ENCODE data around the gene TBCD. TPM values are rescaled to one million over a fixed set of nuclear protein-coding genes. Genes with fewer than 3 reads are reported as not detected.
A peak's percentile ranks its signal among the peaks of the same experiment; 100 is the strongest.
"Not testable (repeated sequence)": the region's sequence is repeated elsewhere in the genome, so short reads cannot be mapped to it uniquely, and the experiment has no call there.

TBCD gene
- total RNA-seq, 2 donors from 2014 or later, result 72.5 to 80.5 TPM

- DNase-seq (ENCODE audit: low spot score), result peak; percentile 96
- intact Hi-C loops (cut with DNase I), result no loop called here
These were observed 211.5 kb downstream of the TBCD start for GRCh38 chr17:82963104-82963950.

- peak; percentile 48 for DNase-seq (ENCODE audit: low spot score)
- intact Hi-C loops (cut with DNase I), result not testable (repeated sequence)
These were observed 212.6 kb downstream of the TBCD start for GRCh38 chr17:82964451-82964850.

DNA sequence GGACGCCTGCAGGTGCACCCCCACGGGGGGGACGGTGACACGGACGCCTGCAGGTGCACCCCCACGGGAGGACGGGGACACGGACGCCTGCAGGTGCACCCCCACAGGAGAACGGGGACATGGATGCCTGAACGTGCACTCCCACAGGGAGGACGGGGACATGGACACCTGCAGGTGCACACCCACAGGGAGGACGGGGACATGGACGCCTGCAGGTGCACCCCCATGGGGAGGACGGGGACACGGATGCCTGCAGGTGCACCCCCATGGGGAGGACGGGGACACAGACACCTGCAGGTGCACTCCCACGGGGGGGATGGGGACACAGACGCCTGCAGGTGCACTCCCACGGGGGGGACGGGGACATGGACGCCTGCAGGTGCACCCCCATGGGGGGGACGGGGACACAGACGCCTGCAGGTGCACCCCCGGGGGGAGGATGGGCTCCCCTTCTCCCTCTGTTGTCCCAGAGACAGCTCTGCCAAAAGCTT, 213.0 kb downstream of the TBCD start:
- no peak for DNase-seq (ENCODE audit: low spot score)
- intact Hi-C loops (cut with DNase I), result no loop called here

- peak; percentile 73 for DNase-seq (ENCODE audit: low spot score)
- intact Hi-C loops (cut with DNase I), result no loop called here
These were observed 213.5 kb downstream of the TBCD start for GRCh38 chr17:82965371-82965770.

GRCh38 chr17:82966415-82966814, 214.6 kb downstream of the TBCD start:
- DNase-seq (ENCODE audit: low spot score), result no peak
- intact Hi-C loops (cut with DNase I), result no loop called here

GRCh38 chr17:82967268-82968032, 215.6 kb downstream of the TBCD start:
- DNase-seq (ENCODE audit: low spot score), result no peak
- intact Hi-C loops (cut with DNase I), result no loop called here

DNA sequence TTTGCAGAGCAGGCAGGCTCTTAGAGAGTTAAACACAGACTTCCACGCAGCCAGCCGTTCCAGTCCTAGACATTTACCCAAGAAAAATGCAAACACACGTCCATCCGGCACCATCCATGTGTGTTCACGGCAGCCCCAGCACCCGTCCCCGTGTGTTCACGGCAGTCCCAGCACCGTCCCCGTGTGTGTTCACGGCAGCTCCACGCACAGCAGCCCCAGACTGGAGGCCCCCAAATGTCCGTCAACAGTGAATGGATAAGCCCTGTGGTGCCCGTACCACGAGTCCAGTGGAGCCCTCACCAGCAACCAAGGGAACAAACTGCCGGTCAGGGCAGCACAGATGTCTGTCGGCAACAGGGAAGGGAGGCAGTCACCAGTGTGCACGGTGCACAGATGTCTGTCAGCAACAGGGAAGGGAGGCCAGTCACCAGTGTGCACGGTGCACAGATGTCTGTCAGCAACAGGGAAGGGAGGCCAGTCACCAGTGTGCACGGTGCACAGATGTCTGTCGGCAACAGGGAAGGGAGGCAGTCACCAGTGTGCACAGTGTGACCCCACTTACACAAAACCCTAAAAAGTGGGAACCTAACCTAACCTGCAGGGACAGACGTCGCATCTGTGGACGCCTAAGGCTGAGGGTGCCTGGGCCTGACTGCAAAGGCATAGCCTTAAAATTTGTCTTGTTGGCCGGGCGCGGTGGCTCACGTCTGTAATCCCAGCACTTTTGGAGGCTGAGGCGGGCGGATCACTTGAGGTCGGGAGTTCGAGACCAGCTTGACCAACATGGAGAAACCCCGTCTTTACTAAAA, 216.4 kb downstream of the TBCD start:
- DNase-seq (ENCODE audit: low spot score); intact Hi-C loops (cut with DNase I): not testable (repeated sequence)

- DNase-seq (ENCODE audit: low spot score), result no peak
- intact Hi-C loops (cut with DNase I), result no loop called here
These were observed 218.2 kb downstream of the TBCD start for GRCh38 chr17:82970067-82970466.

DNA sequence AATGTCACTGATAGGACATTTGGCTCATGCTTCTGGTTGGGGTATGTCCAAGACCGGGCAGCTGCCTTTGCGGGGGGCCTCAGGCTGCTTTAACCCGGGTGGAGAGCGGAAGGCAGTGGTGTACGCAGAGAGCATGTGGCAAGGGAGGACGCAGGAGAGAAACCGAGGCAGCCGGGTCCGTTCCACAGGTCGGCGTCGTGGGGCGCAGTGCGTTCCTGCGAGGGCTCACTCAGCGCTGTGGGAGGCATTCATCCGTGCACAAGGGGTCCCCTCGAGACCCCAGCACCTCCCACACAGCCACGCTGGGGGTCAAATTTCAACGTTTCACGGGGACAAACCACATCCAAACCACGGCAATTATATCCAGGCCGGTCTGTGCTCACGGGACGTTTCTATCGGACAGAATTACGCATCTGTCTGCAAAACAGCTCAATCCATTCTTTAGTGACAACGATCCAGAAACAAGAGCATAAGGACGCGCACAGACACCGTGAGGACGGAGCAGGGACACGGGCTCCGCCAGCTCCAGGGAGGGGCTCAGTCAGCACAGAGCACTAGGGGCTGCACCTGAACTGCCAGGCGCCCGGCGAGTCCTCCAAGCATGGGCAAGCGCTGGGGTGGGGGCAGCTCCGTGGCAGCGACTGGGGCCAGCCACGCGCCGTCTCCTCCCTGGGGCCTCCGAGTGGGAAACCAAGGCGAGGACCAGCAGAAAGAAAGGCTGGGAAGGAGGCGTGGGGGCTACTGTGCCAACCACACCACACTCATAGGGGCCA, 219.1 kb downstream of the TBCD start:
- DNase-seq (ENCODE audit: low spot score), result no peak
- intact Hi-C loops (cut with DNase I), result no loop called here

GRCh38 chr17:82972836-82973372, 221.0 kb downstream of the TBCD start:
- no peak for DNase-seq (ENCODE audit: low spot score)
- intact Hi-C loops (cut with DNase I), result no loop called here

DNA sequence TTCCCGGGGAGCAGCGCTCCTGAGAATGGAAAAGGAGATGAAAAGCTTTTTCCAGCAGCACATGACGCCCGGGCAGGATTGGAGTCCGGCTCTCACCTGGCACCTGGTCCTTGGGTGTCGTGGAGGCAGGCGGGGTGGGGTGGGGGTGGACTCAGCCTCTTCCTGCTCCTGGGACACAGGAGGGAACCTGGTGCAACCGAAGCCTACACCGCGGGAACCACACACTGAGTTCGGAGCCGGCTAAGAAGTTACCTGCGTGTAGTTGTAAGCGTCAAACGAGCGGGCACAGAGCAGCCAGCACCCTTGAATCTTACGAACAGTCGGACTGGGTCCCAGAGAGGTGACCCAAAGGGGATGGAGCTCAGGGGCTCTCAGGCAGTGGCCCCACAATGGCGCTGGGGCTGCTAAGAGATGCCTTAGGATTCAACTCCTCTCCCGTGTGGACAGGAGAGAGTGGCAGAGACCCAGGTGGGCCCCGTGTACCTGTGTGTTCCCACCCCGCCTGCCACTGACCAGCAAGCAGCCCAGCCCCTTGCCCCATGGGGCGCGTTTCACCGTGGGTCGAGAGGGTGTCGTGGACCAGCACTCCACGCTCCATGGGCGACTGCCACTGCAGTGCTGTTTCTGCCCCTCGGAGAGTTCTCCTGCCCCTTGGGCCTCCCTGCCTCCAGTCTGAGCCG, 221.7 kb downstream of the TBCD start:
- DNase-seq (ENCODE audit: low spot score), result no peak
- intact Hi-C loops (cut with DNase I), result no loop called here

DNA sequence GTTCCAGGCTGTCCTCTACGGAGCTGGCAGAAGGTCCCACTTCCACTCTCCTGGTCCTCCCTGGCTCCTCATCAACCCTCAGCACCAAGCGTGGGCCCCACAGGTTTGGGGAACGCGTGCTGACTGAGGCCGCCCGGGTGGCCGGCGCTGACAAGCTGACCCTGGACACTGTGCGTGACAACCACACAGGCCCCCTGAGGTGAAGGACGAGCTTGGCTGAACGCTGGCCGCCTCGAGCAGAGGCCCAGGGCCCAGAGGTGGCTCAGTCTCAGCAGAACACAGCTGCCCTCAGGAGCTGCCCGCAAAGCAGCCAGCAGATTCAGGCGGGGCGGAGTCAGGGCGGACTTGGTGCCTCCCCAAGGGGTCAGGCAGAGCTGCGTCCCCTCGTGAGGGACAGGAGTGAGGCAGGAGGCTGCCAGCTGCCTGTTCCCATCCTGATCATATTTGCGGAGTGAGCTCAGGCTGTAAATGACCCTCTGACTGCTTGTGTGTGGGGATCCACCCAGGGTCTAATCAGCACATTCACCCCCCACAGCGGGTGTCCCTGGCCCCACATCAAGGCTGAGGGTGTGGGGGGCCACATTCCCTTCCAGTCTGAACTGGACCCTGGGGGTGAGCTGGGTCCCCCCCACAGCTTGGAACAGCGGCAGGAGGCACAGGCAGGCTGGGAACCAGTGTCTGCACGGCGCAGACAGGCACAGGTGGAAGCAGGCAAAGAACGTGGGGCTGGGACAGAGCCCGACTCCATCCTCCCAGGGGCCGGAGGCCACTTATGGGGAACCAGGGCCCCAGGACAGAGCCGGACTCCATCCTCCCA, 222.5 kb downstream of the TBCD start:
- DNase-seq (ENCODE audit: low spot score), result no peak
- intact Hi-C loops (cut with DNase I), result no loop called here

DNA sequence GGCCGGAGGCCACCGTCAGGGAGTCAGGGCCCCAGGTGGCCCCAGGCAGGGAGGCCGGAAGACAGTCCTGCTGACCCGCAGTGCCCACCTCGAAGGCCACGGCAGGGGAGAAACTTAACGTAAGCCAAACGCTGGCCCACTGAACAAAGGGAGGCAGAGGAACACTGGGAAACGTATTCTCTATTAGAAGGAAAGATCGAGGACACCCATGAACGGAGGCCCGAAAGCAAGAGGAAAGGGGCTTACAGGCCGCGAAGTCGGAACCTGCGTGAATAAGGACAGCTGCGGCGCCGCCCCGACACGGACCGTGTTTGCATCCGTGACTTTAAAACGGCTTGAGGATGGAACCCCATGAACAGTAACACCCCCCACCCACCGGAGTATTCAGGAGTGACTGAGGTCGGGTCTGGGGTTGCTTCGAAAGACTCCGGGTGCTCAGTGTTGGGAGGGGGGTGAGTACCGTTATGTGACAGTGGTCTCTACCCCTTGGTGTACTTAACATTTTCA, 225.2 kb downstream of the TBCD start:
- intact Hi-C loops (cut with DNase I), result no loop called here
- no peak for DNase-seq (ENCODE audit: low spot score)

GRCh38 chr17:82977606-82978005, 225.7 kb downstream of the TBCD start:
- intact Hi-C loops (cut with DNase I), result no loop called here
- no peak for DNase-seq (ENCODE audit: low spot score)

GRCh38 chr17:82978765-82979349, 227.0 kb downstream of the TBCD start:
- no peak for DNase-seq (ENCODE audit: low spot score)
- intact Hi-C loops (cut with DNase I), result no loop called here

DNA sequence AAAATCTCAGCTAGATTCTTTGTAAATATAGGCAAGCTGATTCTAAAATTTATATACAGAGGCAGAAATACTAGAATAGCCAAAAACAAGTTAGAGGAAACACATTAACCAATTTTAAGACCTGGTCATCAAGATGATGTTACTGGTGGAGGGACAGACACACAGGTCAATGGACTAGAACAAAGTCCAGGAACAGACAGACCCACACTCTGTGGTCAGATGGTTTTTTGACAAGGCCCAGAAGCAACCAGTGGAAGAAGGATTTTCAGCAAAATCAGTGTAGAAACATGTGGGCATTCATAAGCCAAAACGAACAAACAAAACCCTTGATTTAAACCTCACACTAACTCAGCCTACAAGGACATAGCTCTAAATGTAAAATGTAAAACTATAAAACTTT, 227.9 kb downstream of the TBCD start:
- intact Hi-C loops (cut with DNase I), result no loop called here
- no peak for DNase-seq (ENCODE audit: low spot score)

DNA sequence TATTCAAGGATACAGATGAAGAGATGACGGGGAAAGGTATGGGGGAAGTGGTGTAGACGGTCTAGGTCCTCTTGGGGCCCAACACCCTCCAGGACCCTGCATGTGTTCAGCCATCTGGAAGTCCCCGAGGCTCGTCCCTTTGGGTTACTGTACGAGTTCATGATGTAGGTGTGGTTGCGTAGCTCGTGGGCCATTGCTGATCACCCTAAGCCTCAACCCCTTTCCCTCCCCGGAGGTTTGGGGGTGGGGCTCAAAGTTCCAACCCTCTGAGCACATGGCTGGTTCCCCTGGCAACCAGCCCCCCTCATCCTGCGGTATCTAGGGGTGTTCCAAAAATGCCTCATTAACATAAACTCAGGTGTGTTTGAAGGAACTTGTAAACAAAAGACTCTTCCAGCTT, 228.8 kb downstream of the TBCD start:
- no peak for DNase-seq (ENCODE audit: low spot score)
- intact Hi-C loops (cut with DNase I), result no loop called here

Measured in posterior vena cava (tissue), 2 donors.